Measurements from ENCODE around the gene NPAS2.

The NPAS2 gene

GRCh38 chr2:100793982-100794381 lies 26.0 kb upstream of the NPAS2 start:
- no peak for DNase-seq (ENCODE audit: low read depth)

GRCh38 chr2:100796499-100797100 lies 23.3 kb upstream of the NPAS2 start:
- DNase-seq (ENCODE audit: low read depth): no peak

GRCh38 chr2:100799686-100800085 lies 20.3 kb upstream of the NPAS2 start:
- DNase-seq (ENCODE audit: low read depth): no peak

- DNase-seq (ENCODE audit: low read depth): no peak
These were observed 19.0 kb upstream of the NPAS2 start for GRCh38 chr2:100800915-100801314.

- DNase-seq (ENCODE audit: low read depth): no peak
These were observed 18.5 kb upstream of the NPAS2 start for GRCh38 chr2:100801402-100801801.

GRCh38 chr2:100802066-100802465 lies 17.9 kb upstream of the NPAS2 start:
- no peak for DNase-seq (ENCODE audit: low read depth)

GRCh38 chr2:100803334-100803733 lies 16.6 kb upstream of the NPAS2 start:
- no peak for DNase-seq (ENCODE audit: low read depth)

- DNase-seq (ENCODE audit: low read depth): no peak
These were observed 13.4 kb upstream of the NPAS2 start for GRCh38 chr2:100806550-100806949.

GRCh38 chr2:100807707-100808106 lies 12.2 kb upstream of the NPAS2 start:
- no peak for DNase-seq (ENCODE audit: low read depth)

GRCh38 chr2:100808582-100808981 lies 11.4 kb upstream of the NPAS2 start:
- DNase-seq (ENCODE audit: low read depth): no peak

- DNase-seq (ENCODE audit: low read depth): no peak
These were observed 10.4 kb upstream of the NPAS2 start for GRCh38 chr2:100809506-100809905.

GRCh38 chr2:100810603-100811145 lies 9.3 kb upstream of the NPAS2 start:
- DNase-seq (ENCODE audit: low read depth): no peak

GRCh38 chr2:100812116-100812515 lies 7.8 kb upstream of the NPAS2 start:
- no peak for DNase-seq (ENCODE audit: low read depth)

GRCh38 chr2:100812573-100812972 lies 7.4 kb upstream of the NPAS2 start:
- DNase-seq (ENCODE audit: low read depth): no peak

- DNase-seq (ENCODE audit: low read depth): no peak
These were observed 6.4 kb upstream of the NPAS2 start for GRCh38 chr2:100813527-100813926.

GRCh38 chr2:100814043-100814442 lies 5.9 kb upstream of the NPAS2 start:
- DNase-seq (ENCODE audit: low read depth): no peak

GRCh38 chr2:100814453-100814852 lies 5.5 kb upstream of the NPAS2 start:
- DNase-seq (ENCODE audit: low read depth): no peak

GRCh38 chr2:100817388-100817985 lies 2.5 kb upstream of the NPAS2 start:
- no peak for DNase-seq (ENCODE audit: low read depth)

- no peak for DNase-seq (ENCODE audit: low read depth)
These were observed 1.8 kb upstream of the NPAS2 start for GRCh38 chr2:100818003-100818605.

GRCh38 chr2:100818606-100819369 lies 1.2 kb upstream of the NPAS2 start:
- DNase-seq (ENCODE audit: low read depth): no peak

GRCh38 chr2:100820273-100820522 lies 259 bp downstream of the NPAS2 start:
- no peak for DNase-seq (ENCODE audit: low read depth)

GRCh38 chr2:100820523-100821254 lies 750 bp downstream of the NPAS2 start:
- no peak for DNase-seq (ENCODE audit: low read depth)
